Pons (tissue), 1 donor: ENCODE measurements around the gene POLR3C.
"Not testable (repeated sequence)": the region's sequence is repeated elsewhere in the genome, so short reads cannot be mapped to it uniquely, and the experiment has no call there.

Experiments
- DNase-seq: peaks from one replicate; pipeline ENCODE4 v3.0.0-alpha.2; 2016; ENCODE audit warnings: low spot score

The POLR3C gene

DNA sequence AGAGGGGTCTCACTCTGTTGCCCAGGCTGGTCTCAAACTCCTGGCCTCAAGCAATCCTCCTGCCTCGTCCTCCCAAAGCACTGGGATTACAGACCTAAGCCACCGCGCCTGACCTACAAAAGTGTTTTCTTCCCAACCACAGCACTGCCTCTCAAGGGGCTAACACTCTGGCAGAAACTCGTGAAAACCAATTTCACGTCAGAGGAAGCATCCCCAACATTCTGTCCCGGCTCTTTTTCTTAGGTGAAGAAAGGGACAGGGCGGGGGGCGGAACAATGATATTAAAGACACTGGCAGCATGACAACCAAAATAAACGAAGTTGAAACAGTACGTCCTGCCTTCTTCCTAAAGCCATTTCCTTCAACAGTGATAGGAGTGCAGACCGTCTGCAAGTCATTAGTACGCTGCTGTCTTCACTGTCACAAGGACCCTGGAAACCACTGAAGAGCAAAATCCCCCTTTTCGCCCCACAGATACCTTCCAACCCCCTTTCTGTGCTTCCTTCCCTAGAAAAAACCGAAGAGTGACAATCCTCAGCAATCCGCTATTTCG is 1.1 kb upstream of the POLR3C start:
- not testable (repeated sequence) for DNase-seq

GRCh38 chr1:145824499-145824842 is 471 bp downstream of the POLR3C start:
- DNase-seq = peak; percentile 57

DNA sequence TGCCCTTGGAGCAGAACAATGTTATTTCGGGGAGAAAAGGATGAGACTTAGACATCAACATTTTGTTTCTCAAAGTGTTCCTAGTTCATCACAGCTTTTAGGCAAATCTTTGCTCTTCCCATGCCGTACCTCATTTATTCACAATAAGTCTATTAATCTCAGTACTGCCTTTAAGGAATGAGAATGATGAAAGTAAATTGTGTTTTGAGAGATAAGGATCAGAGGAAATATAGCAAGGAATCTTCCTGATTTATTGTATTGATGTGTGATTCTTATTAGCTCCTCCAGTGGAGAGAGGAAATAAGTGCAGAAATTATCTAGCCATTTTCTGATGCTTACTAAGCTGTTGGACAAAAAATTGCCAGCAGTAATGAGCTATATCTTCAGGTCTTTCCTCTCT is 2.0 kb downstream of the POLR3C start:
- DNase-seq = no peak

DNA sequence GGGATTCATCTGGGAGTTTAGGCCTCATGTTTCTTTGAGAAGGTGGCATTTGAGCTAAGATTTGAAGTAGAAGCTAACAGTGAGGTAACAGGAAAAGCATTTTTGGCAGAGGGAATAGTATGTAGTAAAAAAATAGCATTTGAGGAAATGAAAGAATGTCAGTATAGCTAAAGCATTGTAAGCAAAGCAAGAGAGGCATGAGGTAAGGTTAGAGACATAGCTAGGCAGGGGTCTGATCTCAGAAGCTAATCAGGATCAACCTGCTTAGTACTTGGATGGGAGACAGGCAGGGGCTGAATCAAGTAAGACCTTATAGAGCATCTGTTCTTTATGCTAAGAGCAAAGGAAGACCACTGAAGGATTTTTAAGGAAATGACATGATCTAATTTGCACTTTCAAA is 4.0 kb downstream of the POLR3C start:
- DNase-seq = no peak

DNA sequence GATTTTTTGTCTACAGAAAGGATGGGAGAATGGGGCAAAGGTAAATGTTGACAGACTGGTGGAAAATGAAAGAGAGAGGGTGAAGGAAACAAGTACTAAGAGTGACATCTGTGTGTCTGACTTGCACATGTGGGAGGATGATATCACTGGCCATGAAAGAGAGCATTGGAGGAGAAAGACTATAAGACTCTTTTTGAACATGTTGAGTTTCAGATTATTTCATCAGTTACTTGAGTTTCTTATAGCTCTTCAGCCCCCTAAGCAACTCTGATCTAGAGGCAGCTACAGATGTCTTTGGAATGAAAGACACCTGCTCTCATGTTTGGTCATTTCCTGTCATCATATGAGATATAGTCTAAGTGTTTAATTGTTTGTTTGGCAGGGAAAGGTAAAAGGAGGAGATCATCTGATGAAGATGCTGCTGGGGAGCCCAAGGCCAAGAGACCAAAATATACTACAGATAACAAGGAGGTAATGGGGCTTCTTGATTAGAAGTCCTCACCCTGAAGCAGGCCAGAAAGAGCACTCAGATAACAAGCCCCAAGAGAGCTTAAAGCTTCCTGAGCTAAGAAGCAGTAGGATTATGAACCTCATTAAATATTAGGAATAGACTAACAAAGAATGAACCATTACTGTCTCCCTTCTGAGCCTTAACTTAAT is 4.5 kb downstream of the POLR3C start:
- DNase-seq = no peak

GRCh38 chr1:145830810-145831209 is 6.8 kb downstream of the POLR3C start:
- DNase-seq = not testable (repeated sequence)

- DNase-seq = no peak
Measured at GRCh38 chr1:145837656-145838055, 13.7 kb downstream of the POLR3C start.

DNA sequence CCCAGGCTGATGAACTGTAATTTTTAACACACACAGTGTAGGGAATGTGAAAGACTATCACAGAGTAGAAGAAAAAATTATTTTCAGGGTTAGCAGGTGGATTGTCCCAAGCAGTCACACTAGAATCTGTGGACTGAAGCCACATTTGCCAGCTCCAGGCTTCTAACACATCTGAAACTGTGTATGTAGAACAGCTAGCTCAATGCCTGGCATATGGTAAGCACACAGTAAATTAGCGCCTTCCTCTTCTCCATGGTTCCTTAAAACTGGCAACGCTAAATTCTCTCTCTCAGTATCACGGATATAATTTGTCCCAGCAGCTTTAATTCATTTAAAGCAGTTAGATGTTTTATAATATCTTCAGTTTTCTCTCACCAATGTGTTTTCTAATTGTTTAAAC is 19.0 kb downstream of the POLR3C start:
- DNase-seq = no peak

- peak; percentile 56 for DNase-seq
Measured at GRCh38 chr1:145845144-145845513, 21.1 kb downstream of the POLR3C start.

- no peak for DNase-seq
Measured at GRCh38 chr1:145845514-145846161, 21.6 kb downstream of the POLR3C start, which contains the start of gene NUDT17. NUDT17 (plus strand) TSS chr1:145845630; CDS start chr1:145845641, 11 bp downstream.

DNA sequence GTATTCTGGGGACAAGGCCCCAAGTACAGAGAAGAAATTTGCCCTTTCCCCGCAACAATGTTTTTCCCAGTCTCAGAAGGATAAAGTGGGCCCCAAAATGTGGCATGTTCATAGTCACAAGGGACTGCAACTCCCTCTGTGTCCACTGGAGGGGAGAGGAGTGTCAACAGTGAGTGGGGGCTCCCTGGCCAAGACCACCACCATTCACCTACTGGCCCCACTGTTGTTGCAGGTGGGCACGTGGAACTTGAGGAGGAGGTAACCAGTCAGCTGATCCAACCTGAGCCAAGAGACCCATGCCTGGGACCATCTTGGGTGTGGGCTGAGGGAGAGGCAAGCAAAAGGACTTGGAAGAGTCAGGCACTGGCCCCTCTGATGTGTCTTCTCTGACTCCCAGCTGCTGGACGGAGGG is 22.2 kb downstream of the POLR3C start:
- DNase-seq = no peak

DNA sequence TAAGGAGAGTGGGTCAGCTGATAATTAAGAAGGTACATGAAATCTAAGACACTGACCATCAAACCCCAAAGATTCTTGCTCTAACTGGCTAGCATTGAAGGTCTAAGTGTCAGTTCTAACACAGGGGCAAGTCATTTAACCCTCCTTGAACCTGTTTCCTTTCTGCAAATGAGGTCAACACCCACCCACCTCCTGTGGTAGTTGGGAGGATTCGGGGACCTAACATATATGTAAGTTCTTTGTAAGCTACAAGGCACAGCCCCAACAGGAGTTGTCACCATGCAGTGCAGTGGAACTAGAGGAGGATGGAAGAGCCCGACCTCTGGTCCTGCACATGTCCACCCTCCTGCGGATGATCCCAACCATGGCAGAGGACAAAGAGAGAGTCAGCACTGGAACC is 23.8 kb downstream of the POLR3C start:
- DNase-seq = no peak

- DNase-seq = no peak
Measured at GRCh38 chr1:145849356-145850160, 25.6 kb downstream of the POLR3C start.

GRCh38 chr1:145855426-145855948 is 31.5 kb downstream of the POLR3C start:
- DNase-seq = no peak

DNA sequence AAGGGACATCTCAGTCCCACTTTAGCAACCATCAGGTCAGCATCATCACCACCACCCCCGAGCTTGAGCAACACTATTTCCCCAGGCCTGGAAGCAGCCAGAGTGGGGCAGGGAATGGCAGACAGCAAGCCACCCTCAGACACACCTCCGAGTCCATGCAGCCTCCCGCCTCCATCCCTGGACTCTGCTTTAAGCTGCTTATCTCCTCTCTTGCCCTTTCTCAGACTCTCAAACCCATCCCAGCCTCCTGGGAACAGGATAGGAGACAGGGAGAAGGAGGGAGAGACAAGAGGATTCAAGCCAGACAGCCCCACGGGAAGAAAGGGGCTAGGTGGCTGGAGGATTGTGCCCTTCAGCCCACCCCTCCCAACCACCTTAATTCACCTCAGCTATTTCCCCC is 33.2 kb downstream of the POLR3C start:
- no peak for DNase-seq

GRCh38 chr1:145858238-145858900 is 34.4 kb downstream of the POLR3C start:
- DNase-seq = no peak

- DNase-seq = peak; percentile 89
Measured at GRCh38 chr1:145858901-145859490, 35.0 kb downstream of the POLR3C start, which contains the start of gene PIAS3. PIAS3 (minus strand) TSS chr1:145859081; CDS start chr1:145858990, 91 bp downstream.

- peak; percentile 85 for DNase-seq
Measured at GRCh38 chr1:145859491-145860023, 35.6 kb downstream of the POLR3C start.

- DNase-seq = no peak
Measured at GRCh38 chr1:145863282-145864018, 39.5 kb downstream of the POLR3C start.

DNA sequence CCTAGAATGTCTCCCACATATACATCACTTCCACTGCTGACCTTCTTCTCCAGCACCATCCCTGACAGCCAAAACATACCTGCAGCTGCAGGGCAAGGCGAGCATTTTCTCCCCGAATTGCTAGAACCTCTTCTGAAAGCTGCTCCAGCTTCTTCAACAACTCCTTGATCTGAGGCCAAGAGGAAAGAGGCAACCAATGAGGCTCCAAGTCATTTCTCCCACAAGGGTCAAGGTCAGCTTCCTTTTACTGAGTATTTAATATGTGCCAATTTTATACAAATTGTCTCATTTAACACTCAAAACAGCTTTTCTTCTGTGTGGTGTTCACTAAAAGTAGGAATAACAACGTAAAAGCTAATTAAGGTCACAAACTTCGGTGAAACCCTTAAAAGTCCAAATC is 44.2 kb downstream of the POLR3C start:
- no peak for DNase-seq
